Measurements from ENCODE around the gene CALCB.

The CALCB gene

GRCh38 chr11:15117751-15118150 lies 44.4 kb downstream of the CALCB start:
- DNase-seq (ENCODE audit: low read depth in 2 of 3, low spot score in 1 of 3) = no peak

- no peak for DNase-seq (ENCODE audit: low read depth in 2 of 3, low spot score in 1 of 3)
Measured at GRCh38 chr11:15118431-15118830, 45.0 kb downstream of the CALCB start.

- no peak for DNase-seq (ENCODE audit: low read depth in 2 of 3, low spot score in 1 of 3)
Measured at GRCh38 chr11:15119352-15119751, 46.0 kb downstream of the CALCB start.

DNA sequence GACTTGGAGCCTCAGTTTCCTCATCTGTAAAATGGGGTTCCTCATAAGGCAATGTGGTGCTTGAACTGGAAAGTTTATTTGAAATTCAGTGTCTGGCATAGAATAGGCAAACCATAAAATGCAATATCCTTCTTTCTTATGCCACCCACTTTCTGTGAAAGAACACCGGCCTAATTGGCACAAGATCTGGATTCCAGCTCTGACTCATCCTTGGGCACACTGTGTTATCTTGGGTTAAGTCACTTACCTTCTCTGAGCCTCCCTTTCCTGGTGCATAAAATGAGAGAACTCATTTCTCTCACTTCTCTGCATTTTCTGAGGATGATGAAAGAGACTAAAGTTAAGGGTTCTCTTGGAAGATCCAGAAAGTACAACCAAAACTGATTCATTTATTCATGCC lies 46.4 kb downstream of the CALCB start:
- DNase-seq (ENCODE audit: low read depth in 2 of 3, low spot score in 1 of 3) = no peak

DNA sequence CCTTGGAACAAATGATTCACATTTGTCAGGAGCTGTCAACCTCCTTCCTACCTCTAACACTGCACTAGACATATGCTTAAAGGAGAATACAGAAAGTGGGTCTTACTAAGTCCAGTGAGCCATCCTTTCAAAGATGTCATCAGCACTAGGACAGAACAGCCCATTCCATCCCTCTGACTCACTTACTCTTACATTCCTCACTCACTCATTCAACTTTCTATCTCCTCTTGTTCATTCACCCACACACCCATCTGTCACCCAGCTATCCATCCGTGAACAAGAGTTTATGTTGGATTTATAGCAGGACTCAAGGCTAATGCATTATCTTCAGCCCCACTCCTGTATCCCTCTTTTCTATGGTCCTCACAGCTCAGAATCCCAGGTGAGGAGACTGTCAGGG lies 50.5 kb downstream of the CALCB start:
- no peak for DNase-seq (ENCODE audit: low read depth in 2 of 3, low spot score in 1 of 3)

GRCh38 chr11:15124528-15124927 lies 51.1 kb downstream of the CALCB start:
- no peak for DNase-seq (ENCODE audit: low read depth in 2 of 3, low spot score in 1 of 3)

- no peak for DNase-seq (ENCODE audit: low read depth in 2 of 3, low spot score in 1 of 3)
Measured at GRCh38 chr11:15127341-15127740, 53.9 kb downstream of the CALCB start.
